OCI-LY1 (cell line): ENCODE results near the gene DYNLRB1.
"Not testable (repeated sequence)": the region's sequence is repeated elsewhere in the genome, so short reads cannot be mapped to it uniquely, and the experiment has no call there.

ENCODE experiments used
- H2AFZ ChIP-seq: fragments of 200-600 bp; sonication (generic), shearing (Covaris generic); 2 replicates; pipeline ENCODE4 v1.6.0; 2014; ENCODE audit warnings: antibody characterized with exemption, mild to moderate bottlenecking, low read length
- H3F3A ChIP-seq: fragments of 200-600 bp; sonication (generic), shearing (Covaris generic); 2 replicates; pipeline ENCODE4 v1.6.0; 2014; ENCODE audit warnings: mild to moderate bottlenecking, antibody characterized with exemption, low read length, moderate library complexity; ENCODE audit not compliant: insufficient read depth
- H3K27ac ChIP-seq: fragments of 200-600 bp; sonication (generic); 2 replicates; pipeline ENCODE4 v1.5.1; 2014; ENCODE audit warnings: low read length, mixed run types, mild to moderate bottlenecking, low read depth; ENCODE audit not compliant: poor library complexity, severe bottlenecking
- H3K27me3 ChIP-seq: fragments of 200-600 bp; sonication (generic); 2 replicates; pipeline ENCODE4 v1.6.0; 2014; ENCODE audit warnings: antibody characterized with exemption, mild to moderate bottlenecking, low read length, moderate library complexity; ENCODE audit not compliant: insufficient read depth
- H3K36me3 ChIP-seq: fragments of 200-600 bp; sonication (generic); 2 replicates; pipeline ENCODE4 v1.6.1; 2014; ENCODE audit warnings: mild to moderate bottlenecking, antibody characterized with exemption, low read length, moderate library complexity, mixed read lengths; ENCODE audit not compliant: insufficient read depth
- H3K4me1 ChIP-seq: fragments of 200-600 bp; sonication (generic); 2 replicates; pipeline ENCODE4 v1.5.1; 2014; ENCODE audit warnings: mild to moderate bottlenecking, low read length, moderate library complexity; ENCODE audit not compliant: insufficient read depth, severe bottlenecking
- H3K4me2 ChIP-seq: fragments of 200-600 bp; sonication (generic), shearing (Covaris generic); 2 replicates; pipeline ENCODE4 v1.6.1; 2014; ENCODE audit warnings: low read length
- H3K4me3 ChIP-seq: fragments of 200-600 bp; sonication (generic); 2 replicates; pipeline ENCODE4 v1.5.1; 2014; ENCODE audit warnings: low read length, low read depth, mild to moderate bottlenecking, mixed read lengths; ENCODE audit not compliant: poor library complexity, severe bottlenecking
- H3K79me2 ChIP-seq: fragments of 200-600 bp; shearing (Covaris generic); 2 replicates; pipeline ENCODE4 v1.6.1; 2016; ENCODE audit warnings: mixed run types, low read length, mixed read lengths; ENCODE audit not compliant: insufficient read depth
- H3K9ac ChIP-seq: fragments of 200-600 bp; sonication (generic), shearing (Covaris generic); 2 replicates; pipeline ENCODE4 v1.6.1; 2014; ENCODE audit warnings: mild to moderate bottlenecking, low read length, mixed read lengths
- H3K9me2 ChIP-seq: fragments of 200-600 bp; sonication (generic), shearing (Covaris generic); 2 replicates; pipeline ENCODE4 v1.6.1; 2014; ENCODE audit warnings: low read depth, mild to moderate bottlenecking, low read length, mixed read lengths
- H3K9me3 ChIP-seq: fragments of 200-600 bp; shearing (Covaris generic); 2 replicates; pipeline ENCODE4 v1.6.1; 2014; ENCODE audit warnings: low read length, mixed read lengths
- H4K20me1 ChIP-seq: fragments of 200-600 bp; sonication (generic), shearing (Covaris generic); 2 replicates; pipeline ENCODE4 v1.6.0; 2016; ENCODE audit warnings: mild to moderate bottlenecking, low read length; ENCODE audit not compliant: insufficient read depth
- CTCF ChIP-seq: fragments of 200-600 bp; sonication (generic), shearing (Covaris generic); IDR thresholded peaks from 2 replicates; pipeline ENCODE4 v1.5.1; 2017; ENCODE audit warnings: mild to moderate bottlenecking, antibody characterized with exemption, low read length, moderate library complexity, mixed read lengths
- EZH2 ChIP-seq: fragments of 200-600 bp; sonication (generic), shearing (Covaris generic); IDR thresholded peaks from 2 replicates; pipeline ENCODE4 v1.8.0; 2017; ENCODE audit warnings: borderline replicate concordance, mixed run types, mild to moderate bottlenecking, antibody characterized with exemption, low read length, moderate library complexity, mixed read lengths

Gene DYNLRB1

GRCh38 chr20:34512955-34513419, 3.2 kb upstream of the DYNLRB1 start:
- Histone ChIP-seq H3K4me1 (peaks cover 20% of the 10 kb centered on the region), H3K4me3 (no peak overlapping the region), H2AFZ (no peak overlapping the region), H3K79me2 (peaks cover 10% of the 10 kb centered on the region), H3K36me3 (peaks cover 22% of the 10 kb centered on the region; the same call in 1 of the 2 replicates), H3K27me3 (no peaks in the 10 kb centered on the region), H3K9me3 (no peaks in the 10 kb centered on the region), H3K4me2 (no peak overlapping the region), H4K20me1 (no peaks in the 10 kb centered on the region), H3K27ac (no peak overlapping the region), H3F3A (no peaks in the 10 kb centered on the region; the same call in 1 of the 2 replicates), H3K9ac (no peak overlapping the region), H3K9me2 (no peaks in the 10 kb centered on the region)
- no peak for TF ChIP-seq CTCF

- not testable (repeated sequence) for H3K9me3 ChIP-seq, H3K9ac ChIP-seq, H3K27me3 ChIP-seq, H3K4me2 ChIP-seq, H3K9me2 ChIP-seq, H2AFZ ChIP-seq, H3K27ac ChIP-seq, H4K20me1 ChIP-seq, H3K4me3 ChIP-seq, H3F3A ChIP-seq
- Histone ChIP-seq H3K4me1 (peaks cover 31% of the 10 kb centered on the region), H3K79me2 (peaks cover 20% of the 10 kb centered on the region), H3K36me3 (peaks cover 12% of the 10 kb centered on the region; the same call in 1 of the 2 replicates)
Observed at GRCh38 chr20:34514034-34514433, 2.2 kb upstream of the DYNLRB1 start.

GRCh38 chr20:34514897-34515483, 1.2 kb upstream of the DYNLRB1 start:
- Histone ChIP-seq H3K79me2 (peaks cover 27% of the 10 kb centered on the region), H3F3A (no peaks in the 10 kb centered on the region; the same call in 1 of the 2 replicates), H3K36me3 (peaks cover 7% of the 10 kb centered on the region; the same call in 1 of the 2 replicates), H2AFZ (peak overlapping the region; percentile 23; the same call in 1 of the 2 replicates), H3K4me2 (peak overlapping the region; percentile 83), H3K9ac (peak overlapping the region; percentile 80), H3K4me1 (peaks cover 39% of the 10 kb centered on the region), H3K27ac (peak overlapping the region; percentile 39), H4K20me1 (no peaks in the 10 kb centered on the region), H3K4me3 (peak overlapping the region; percentile 77), H3K9me3 (no peaks in the 10 kb centered on the region), H3K9me2 (no peaks in the 10 kb centered on the region), H3K27me3 (no peaks in the 10 kb centered on the region)
- TF ChIP-seq CTCF: no peak
- no peak for TF ChIP-seq EZH2
